K562 (cell line): ENCODE measurements around the gene ADGRL3.

ENCODE experiments used
- CTCF ChIP-seq, 3 experiments: IDR thresholded peaks in 2 of 3; conservative IDR thresholded peaks in 1 of 3; 2 replicates each; pipeline ENCODE4 v1.5.1; 2011 to 2012; ENCODE audit warnings: low read length in 3 of 3, mild to moderate bottlenecking in 3 of 3, control low read depth in 2 of 3, improper control_type of control experiment in 1 of 3, inconsistent platforms in 1 of 3, low read depth in 1 of 3, mixed read lengths in 1 of 3, moderate library complexity in 1 of 3; ENCODE audit not compliant: insufficient read depth in 2 of 3
- HCFC1 ChIP-seq: IDR thresholded peaks from 2 replicates; pipeline ENCODE4 v1.6.1; 2012; ENCODE audit warnings: low read depth, low read length, improper control_type of control experiment
- KLF6 ChIP-seq: fragments of 250-450 bp; sonication (Bioruptor Pico); IDR thresholded peaks from 2 replicates; pipeline ENCODE4 v1.4.0; 2020; ENCODE audit warnings: mild to moderate bottlenecking, moderate library complexity, borderline replicate concordance
- SFPQ ChIP-seq: fragments of 200-400 bp; formaldehyde crosslinking; IDR thresholded peaks from 2 replicates; pipeline ENCODE4 v1.6.1; 2017; ENCODE audit warnings: mild to moderate bottlenecking, low read depth, low read length, moderate library complexity
- SRF ChIP-seq, 2 experiments: fragments of 250-450, 450-650 bp in 1 of 2; sonication (Bioruptor Pico) in 1 of 2; sonication (generic) in 1 of 2; formaldehyde crosslinking; IDR thresholded peaks; 2 replicates each; pipeline versions ENCODE4 v1.5.0 to v1.5.1; 2020 to 2022; ENCODE audit warnings: mild to moderate bottlenecking in 1 of 2, missing genetic modification reagents in 1 of 2
- ZBTB49 ChIP-seq: sonication (generic); formaldehyde crosslinking; IDR thresholded peaks from 2 replicates; pipeline ENCODE4 v1.8.0; 2022; ENCODE audit warnings: missing genetic modification reagents, mild to moderate bottlenecking, borderline replicate concordance
- ZNF274 ChIP-seq: IDR thresholded peaks from 2 replicates; pipeline ENCODE4 v1.6.1; 2011; ENCODE audit warnings: low read depth, mild to moderate bottlenecking, low read length, moderate library complexity, borderline replicate concordance

- TF ChIP-seq KLF6 (CRISPR knock-in tag) (no peak), SFPQ (no peak), HCFC1 (no peak), ZBTB49 (CRISPR knock-in tag) (no peak), ZNF274 (no peak), SRF (CRISPR knock-in tag; IDR thresholded peaks at IDR 0.05) (no peak), CTCF (IDR thresholded peaks at IDR 0.05 in 2 of 3, conservative IDR thresholded peaks at IDR 0.05 in 1 of 3; ENCODE audit: insufficient read depth in 2 of 3, low read depth in 1 of 3, low read length in 3 of 3) (no peak)
Observed at GRCh38 chr4:61739887-61740286, 539.8 kb downstream of the ADGRL3 start.
